H9 (cell line): ENCODE data around the gene NHSL1. TPM values are rescaled to one million over a fixed set of nuclear protein-coding genes. Genes with fewer than 3 reads are reported as not detected.

Source experiments
- DNase-seq: peaks from one replicate; pipeline ENCODE4 v3.0.0-alpha.2; 2017
- H2AFZ ChIP-seq: one replicate; pipeline ENCODE4 v1.6.1; 2013; ENCODE audit warnings: mild to moderate bottlenecking, low read length, control low read depth, moderate library complexity
- H2AK5ac ChIP-seq: 2 replicates; pipeline ENCODE4 v1.6.1; 2013; ENCODE audit warnings: low read length, control low read depth, mixed read lengths; ENCODE audit not compliant: insufficient read length
- H2BK120ac ChIP-seq: one replicate; pipeline ENCODE4 v1.6.1; 2013; ENCODE audit warnings: low read depth, mild to moderate bottlenecking, low read length, control low read depth, inconsistent platforms; ENCODE audit not compliant: poor library complexity, severe bottlenecking
- H2BK12ac ChIP-seq: 2 replicates; pipeline ENCODE4 v1.6.1; 2013; ENCODE audit warnings: low read length, control low read depth, mixed read lengths, low read depth; ENCODE audit not compliant: insufficient read length
- H2BK15ac ChIP-seq: 2 replicates; pipeline ENCODE4 v1.6.1; 2013; ENCODE audit warnings: low read depth, low read length, control low read depth
- H2BK20ac ChIP-seq: one replicate; pipeline ENCODE4 v1.6.1; 2013; ENCODE audit warnings: low read depth, mild to moderate bottlenecking, low read length, control low read depth, inconsistent platforms; ENCODE audit not compliant: poor library complexity, severe bottlenecking
- H2BK5ac ChIP-seq: 2 replicates; pipeline ENCODE4 v1.6.1; 2013; ENCODE audit warnings: low read length, control low read depth, mixed read lengths; ENCODE audit not compliant: insufficient read length
- H3K14ac ChIP-seq: 2 replicates; pipeline ENCODE4 v1.6.1; 2013; ENCODE audit warnings: low read length, control low read depth; ENCODE audit not compliant: insufficient read depth
- H3K18ac ChIP-seq: 2 replicates; pipeline ENCODE4 v1.6.1; 2013; ENCODE audit warnings: low read depth, mild to moderate bottlenecking, mixed read lengths, low read length, control low read depth; ENCODE audit not compliant: insufficient read length
- H3K23ac ChIP-seq: 2 replicates; pipeline ENCODE4 v1.6.1; 2013; ENCODE audit warnings: low read length, control low read depth, mixed read lengths, low read depth; ENCODE audit not compliant: insufficient read length
- H3K23me2 ChIP-seq: 2 replicates; pipeline ENCODE4 v1.6.1; 2013; ENCODE audit warnings: low read depth, mild to moderate bottlenecking, mixed read lengths, low read length, control low read depth; ENCODE audit not compliant: insufficient read length, poor library complexity, severe bottlenecking
- H3K27ac ChIP-seq: 2 replicates; pipeline ENCODE4 v1.5.1; 2013; ENCODE audit warnings: low read length, control low read depth, mixed read lengths, low read depth; ENCODE audit not compliant: insufficient read length
- H3K27me3 ChIP-seq: 2 replicates; pipeline ENCODE4 v1.6.1; 2013; ENCODE audit warnings: low read length, control low read depth, inconsistent platforms; ENCODE audit not compliant: insufficient read depth
- H3K4ac ChIP-seq: 2 replicates; pipeline ENCODE4 v1.6.1; 2013; ENCODE audit warnings: low read depth, mild to moderate bottlenecking, control low read depth, inconsistent platforms, low read length, moderate library complexity
- H3K4me1 ChIP-seq: 2 replicates; pipeline ENCODE4 v1.6.1; 2013; ENCODE audit warnings: low read length, control low read depth, inconsistent platforms; ENCODE audit not compliant: insufficient read depth
- H3K4me2 ChIP-seq: 2 replicates; pipeline ENCODE4 v1.6.1; 2013; ENCODE audit warnings: low read length, control low read depth, mixed read lengths; ENCODE audit not compliant: insufficient read length, insufficient read depth
- H3K56ac ChIP-seq: 2 replicates; pipeline ENCODE4 v1.6.1; 2013; ENCODE audit warnings: low read depth, mild to moderate bottlenecking, mixed read lengths, low read length, control low read depth; ENCODE audit not compliant: insufficient read length
- H3K79me1 ChIP-seq: 2 replicates; pipeline ENCODE4 v1.6.1; 2013; ENCODE audit warnings: low read depth, mild to moderate bottlenecking, moderate library complexity, low read length, control low read depth, inconsistent platforms; ENCODE audit not compliant: insufficient read depth, poor library complexity, severe bottlenecking
- H3K79me2 ChIP-seq: 2 replicates; pipeline ENCODE4 v1.6.1; 2013; ENCODE audit warnings: low read length, control low read depth, inconsistent platforms; ENCODE audit not compliant: insufficient read depth
- H3K9ac ChIP-seq: 2 replicates; pipeline ENCODE4 v1.6.1; 2013; ENCODE audit warnings: low read length, control low read depth, mixed read lengths; ENCODE audit not compliant: insufficient read length; ENCODE audit errors: extremely low read depth
- H3K9me3 ChIP-seq: one replicate; pipeline ENCODE4 v1.6.1; 2013; ENCODE audit warnings: low read depth, low read length, inconsistent platforms; ENCODE audit not compliant: control insufficient read depth
- H3T11ph ChIP-seq: one replicate; pipeline ENCODE4 v1.6.1; 2013; ENCODE audit warnings: mild to moderate bottlenecking, low read length, control low read depth, inconsistent platforms
- H4K20me1 ChIP-seq: one replicate; pipeline ENCODE4 v1.6.1; 2013; ENCODE audit not compliant: control insufficient read depth, insufficient read length, insufficient read depth
- H4K5ac ChIP-seq: 2 replicates; pipeline ENCODE4 v1.6.1; 2013; ENCODE audit warnings: low read depth, mild to moderate bottlenecking, mixed read lengths, low read length, control low read depth; ENCODE audit not compliant: insufficient read length
- H4K8ac ChIP-seq: replicated peaks from 2 replicates; pipeline ENCODE4 v1.6.1; 2013; ENCODE audit warnings: low read length, control low read depth, mixed read lengths, low read depth; ENCODE audit not compliant: insufficient read length
- H4K91ac ChIP-seq: 2 replicates; pipeline ENCODE4 v1.6.1; 2013; ENCODE audit warnings: low read depth, mild to moderate bottlenecking, moderate library complexity, mixed read lengths, low read length, control low read depth; ENCODE audit not compliant: insufficient read length
- H3K27ac Mint-ChIP-seq, 3 experiments: 2 replicates in 2 of 3; 3 replicates in 1 of 3; pipeline ENCODE4 v1.8.0; 2020 to 2021; ENCODE audit warnings: mixed read lengths in 3 of 3, mild to moderate bottlenecking in 1 of 3, moderate library complexity in 1 of 3
- H3K27me3 Mint-ChIP-seq: 2 replicates; pipeline ENCODE4 v1.8.0; 2021; ENCODE audit warnings: low read depth, mild to moderate bottlenecking, moderate library complexity, mixed read lengths
- H3K36me3 Mint-ChIP-seq, 3 experiments: 2 replicates in 2 of 3; 3 replicates in 1 of 3; pipeline ENCODE4 v1.8.0; 2020 to 2021; ENCODE audit warnings: low read depth in 3 of 3, mixed read lengths in 3 of 3; ENCODE audit not compliant: insufficient read depth in 1 of 3
- H3K4me1 Mint-ChIP-seq, 2 experiments: 2 replicates each; pipeline ENCODE4 v1.8.0; 2020; ENCODE audit warnings: mixed read lengths in 2 of 2
- H3K4me3 Mint-ChIP-seq, 2 experiments: 2 replicates in 1 of 2; 3 replicates in 1 of 2; pipeline ENCODE4 v1.8.0; 2020 to 2021; ENCODE audit warnings: mild to moderate bottlenecking in 2 of 2, mixed read lengths in 2 of 2, moderate library complexity in 1 of 2
- H3K9me3 Mint-ChIP-seq, 2 experiments: 2 replicates in 1 of 2; 3 replicates in 1 of 2; pipeline ENCODE4 v1.8.0; 2020; ENCODE audit warnings: mild to moderate bottlenecking in 2 of 2, mixed read lengths in 2 of 2, moderate library complexity in 1 of 2
- CTCF ChIP-seq: fragments of 200-600 bp; sonication (generic); conservative IDR thresholded peaks from 3 replicates; pipeline ENCODE4 v1.8.0; 2021; ENCODE audit warnings: antibody characterized with exemption, mild to moderate bottlenecking
- WGBS: extraction: QIAGEN DNeasy Blood & Tissue Kit; methylation state at CpG from one replicate; pipeline ENCODE4 v1.1.7; 2013; ENCODE audit warnings: missing lambda C conversion rate, low lambda C conversion rate, mixed read lengths; ENCODE audit not compliant: insufficient read length; ENCODE audit errors: extremely low coverage; 5-methylcytosine and 5-hydroxymethylcytosine counted together
- total RNA-seq: library from RNA; stranded (reverse); gene quantifications from 2 replicates; pipeline ENCODE4 v1.2.1, GENCODE V29; 2021

NHSL1 gene
- total RNA-seq, 1 experiment from 2014 or later = 28.7 TPM

DNA sequence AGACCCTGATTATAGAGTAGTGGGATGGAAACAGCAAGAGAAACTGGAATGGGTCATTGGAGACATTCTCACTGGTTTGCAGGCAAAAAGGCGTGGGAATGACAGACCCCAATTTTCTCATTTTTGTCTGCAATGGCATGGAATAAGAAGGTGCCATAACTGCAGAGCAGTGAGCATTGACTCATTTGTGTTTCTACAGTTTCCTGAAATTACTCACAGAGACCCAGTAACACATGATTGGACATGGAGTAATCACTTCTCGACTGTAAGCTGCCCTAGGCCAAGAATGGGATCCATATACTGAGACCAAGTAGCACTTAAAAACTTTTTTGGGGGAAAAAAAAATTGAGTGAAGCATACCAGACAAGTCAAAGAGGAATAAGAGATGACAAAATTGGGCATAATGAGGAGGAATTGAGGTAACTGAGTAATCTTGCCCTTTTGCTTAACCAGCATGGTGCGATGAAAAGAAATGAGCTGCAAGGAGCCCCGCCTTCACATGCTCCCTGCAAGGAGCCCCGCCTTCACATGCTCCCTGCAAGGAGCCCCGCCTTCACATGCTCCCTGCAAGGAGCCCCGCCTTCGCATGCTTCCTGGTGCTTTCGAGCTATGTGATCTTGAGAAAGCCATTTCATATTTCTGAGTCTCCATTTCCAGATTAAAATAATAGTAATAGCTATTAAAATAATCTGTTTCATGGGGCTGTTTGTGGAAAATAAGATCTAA, 44.1 kb downstream of the NHSL1 start:
- H3K9me3 Mint-ChIP-seq = no peaks in the 10 kb centered on the region
- WGBS = no CpG with 5 or more reads among the region's 9 CpGs
- no peak for DNase-seq

More for the DNA sequence above, 44.1 kb downstream of the NHSL1 start:
- Histone ChIP-seq H3K9me3 (no peaks in the 10 kb centered on the region), H3K79me1 (no peaks in the 10 kb centered on the region), H2AK5ac (no peak overlapping the region), H3K27ac (no peak overlapping the region), H2AFZ (no peak overlapping the region), H3K4me2 (no peak overlapping the region), H2BK15ac (no peak overlapping the region), H4K8ac (no peak overlapping the region), H4K20me1 (no peaks in the 10 kb centered on the region), H3K79me2 (no peaks in the 10 kb centered on the region), H2BK5ac (no peak overlapping the region), H3K4me1 (no peaks in the 10 kb centered on the region), H3T11ph (no peak overlapping the region), H4K91ac (no peak overlapping the region), H3K18ac (no peak overlapping the region), H2BK12ac (no peak overlapping the region), H3K27me3 (no peaks in the 10 kb centered on the region), H4K5ac (no peak overlapping the region), H3K56ac (no peak overlapping the region), H2BK120ac (no peak overlapping the region), H3K23me2 (no peaks in the 10 kb centered on the region), H3K9ac (no peak overlapping the region), H3K4ac (no peak overlapping the region), H2BK20ac (no peak overlapping the region), H3K23ac (no peak overlapping the region), H3K14ac (no peak overlapping the region)
- TF ChIP-seq CTCF = no peak
- Mint-ChIP-seq H3K4me1 (no peaks in the 10 kb centered on the region), H3K36me3 (peaks cover 0 to 2% (median 0%) of the 10 kb centered on the region in 3 experiments; a peak in 1 of 7 replicates), H3K27ac (no peak overlapping the region; a peak in 1 of 7 replicates), H3K27me3 (no peaks in the 10 kb centered on the region), H3K4me3 (no peak overlapping the region)
